ENCODE results near the gene SH2D3C. TPM values are rescaled to one million over a fixed set of nuclear protein-coding genes. Genes with fewer than 3 reads are reported as not detected.

The SH2D3C gene
- total RNA-seq, 1 donor from 2014 or later, result 5.8 TPM

DNA sequence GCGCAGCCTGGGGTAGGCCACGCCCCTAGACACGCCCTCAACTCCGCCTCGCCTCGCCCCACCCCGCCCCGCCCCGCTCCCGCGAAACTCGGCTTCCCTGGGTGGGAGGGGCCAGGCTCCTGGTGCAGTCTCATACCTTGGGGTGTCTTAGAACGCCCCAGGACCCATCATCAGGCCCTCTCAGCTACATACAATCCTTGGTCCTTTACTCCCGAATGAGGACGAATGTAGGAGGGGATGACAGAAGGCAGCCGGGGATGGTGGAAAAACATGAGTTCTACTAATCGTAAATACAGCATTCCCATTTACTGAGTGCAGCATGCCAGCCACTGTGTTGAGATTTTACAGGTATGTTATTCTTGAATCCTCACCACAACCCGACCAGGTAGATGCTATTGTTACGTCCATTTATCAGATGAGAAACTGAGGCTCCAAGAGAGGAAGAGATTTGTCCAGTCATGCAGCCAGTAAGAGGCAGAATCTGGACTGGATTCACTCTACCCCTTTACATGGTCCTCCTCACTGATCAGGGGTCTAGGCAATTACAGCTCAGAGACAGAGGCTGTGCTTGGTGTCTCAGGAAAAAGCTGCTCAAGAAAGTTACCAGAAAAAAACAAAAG lies 6.8 kb downstream of the SH2D3C start:
- Mint-ChIP-seq H3K27me3 (ENCODE audit: low read depth, unreplicated experiment) (peaks cover 6% of the 10 kb centered on the region), H3K4me1 (ENCODE audit: low read depth, unreplicated experiment) (peaks cover 20% of the 10 kb centered on the region)

DNA sequence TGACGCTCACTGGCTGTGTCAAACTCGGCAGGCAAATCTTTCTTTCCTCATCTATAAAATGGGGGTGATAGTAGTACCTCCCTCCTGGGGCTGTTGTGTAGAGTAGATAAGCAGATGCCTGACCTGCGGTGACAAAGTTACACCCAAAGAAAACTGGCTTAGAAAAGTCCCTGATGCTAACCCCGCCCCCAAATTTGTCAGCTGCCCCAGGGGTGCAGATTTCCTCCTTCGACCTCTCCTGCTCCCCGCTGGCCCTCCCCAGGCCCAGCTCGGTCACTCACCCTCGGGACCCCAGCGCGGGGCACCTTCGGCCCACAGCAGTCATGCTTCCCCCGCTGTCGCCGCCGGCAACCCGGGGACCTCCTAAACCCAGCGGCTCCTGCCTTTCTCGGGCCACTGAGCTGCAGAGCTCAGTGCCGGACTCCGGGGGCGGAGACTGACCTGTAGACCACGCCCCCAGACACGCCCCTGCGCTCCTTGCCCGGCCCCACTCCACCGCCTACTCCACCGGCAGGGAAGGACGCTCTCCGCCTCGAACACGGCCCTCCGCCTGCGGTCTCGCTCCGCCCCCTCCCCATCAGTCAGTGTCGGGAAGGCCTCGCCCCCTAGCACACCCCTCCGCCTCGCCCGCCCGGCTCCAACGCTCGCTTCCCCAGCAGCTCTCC lies 7.4 kb downstream of the SH2D3C start:
- Histone ChIP-seq H3K9me3 (ENCODE audit: insufficient read depth, low read depth, low read length) (no peaks in the 10 kb centered on the region), H3K27me3 (ENCODE audit: insufficient read depth, low read length) (no peaks in the 10 kb centered on the region), H3K27ac (ENCODE audit: low read depth, low read length) (peak overlapping the region; percentile 33), H2AFZ (ENCODE audit: low read depth, low read length) (peak overlapping the region; percentile 69), H3K36me3 (ENCODE audit: insufficient read depth, low read length) (no peaks in the 10 kb centered on the region), H3K4me1 (ENCODE audit: insufficient read depth, low read length) (peaks cover 25% of the 10 kb centered on the region), H3K79me2 (ENCODE audit: insufficient read depth, low read length) (no peaks in the 10 kb centered on the region), H3K4me3 (ENCODE audit: insufficient read depth, low read depth, low read length) (peak overlapping the region; percentile 56), H3K9ac (ENCODE audit: low read length) (peak overlapping the region; percentile 42), H4K20me1 (ENCODE audit: insufficient read depth, low read length) (no peaks in the 10 kb centered on the region), H3K4me2 (ENCODE audit: low read length) (peak overlapping the region; percentile 87)
- Mint-ChIP-seq H3K27ac (ENCODE audit: unreplicated experiment) (no peak overlapping the region), H3K36me3 (ENCODE audit: low read depth, unreplicated experiment) (peaks cover 6% of the 10 kb centered on the region), H3K4me3 (ENCODE audit: unreplicated experiment) (peak overlapping the region; percentile 86), H3K9me3 (ENCODE audit: unreplicated experiment) (peaks cover 1% of the 10 kb centered on the region), H3K4me1 (ENCODE audit: low read depth, unreplicated experiment) (peaks cover 20% of the 10 kb centered on the region), H3K27me3 (ENCODE audit: low read depth, unreplicated experiment) (peaks cover 6% of the 10 kb centered on the region)
- no peak for FAIRE-seq
- TF ChIP-seq EZH2 (IDR thresholded peaks at IDR 0.05; ENCODE audit: insufficient read depth, low read length), result no peak
- TF ChIP-seq, protein P1, sequence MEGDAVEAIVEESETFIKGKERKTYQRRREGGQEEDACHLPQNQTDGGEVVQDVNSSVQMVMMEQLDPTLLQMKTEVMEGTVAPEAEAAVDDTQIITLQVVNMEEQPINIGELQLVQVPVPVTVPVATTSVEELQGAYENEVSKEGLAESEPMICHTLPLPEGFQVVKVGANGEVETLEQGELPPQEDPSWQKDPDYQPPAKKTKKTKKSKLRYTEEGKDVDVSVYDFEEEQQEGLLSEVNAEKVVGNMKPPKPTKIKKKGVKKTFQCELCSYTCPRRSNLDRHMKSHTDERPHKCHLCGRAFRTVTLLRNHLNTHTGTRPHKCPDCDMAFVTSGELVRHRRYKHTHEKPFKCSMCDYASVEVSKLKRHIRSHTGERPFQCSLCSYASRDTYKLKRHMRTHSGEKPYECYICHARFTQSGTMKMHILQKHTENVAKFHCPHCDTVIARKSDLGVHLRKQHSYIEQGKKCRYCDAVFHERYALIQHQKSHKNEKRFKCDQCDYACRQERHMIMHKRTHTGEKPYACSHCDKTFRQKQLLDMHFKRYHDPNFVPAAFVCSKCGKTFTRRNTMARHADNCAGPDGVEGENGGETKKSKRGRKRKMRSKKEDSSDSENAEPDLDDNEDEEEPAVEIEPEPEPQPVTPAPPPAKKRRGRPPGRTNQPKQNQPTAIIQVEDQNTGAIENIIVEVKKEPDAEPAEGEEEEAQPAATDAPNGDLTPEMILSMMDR (IDR thresholded peaks at IDR 0.05; ENCODE audit: insufficient read depth, low read depth, low read length), result no peak
- peak; percentile 92 for DNase-seq (ENCODE audit: low read depth)

More for the DNA sequence above, 6.8 kb downstream of the SH2D3C start:
- H3K9me3 ChIP-seq (ENCODE audit: insufficient read depth, low read depth, low read length), result no peaks in the 10 kb centered on the region
- no peak for TF ChIP-seq EZH2 (IDR thresholded peaks at IDR 0.05; ENCODE audit: insufficient read depth, low read length)
- TF ChIP-seq, protein P1 (IDR thresholded peaks at IDR 0.05; ENCODE audit: insufficient read depth, low read depth, low read length), result no peak
- H3K4me3 ChIP-seq (ENCODE audit: insufficient read depth, low read depth, low read length), result peak overlapping the region; percentile 25
- DNase-seq (ENCODE audit: low read depth), result no peak
- H3K4me1 ChIP-seq (ENCODE audit: insufficient read depth, low read length), result peaks cover 25% of the 10 kb centered on the region
- H4K20me1 ChIP-seq (ENCODE audit: insufficient read depth, low read length), result no peaks in the 10 kb centered on the region
- H3K27me3 ChIP-seq (ENCODE audit: insufficient read depth, low read length), result no peaks in the 10 kb centered on the region
- Mint-ChIP-seq H3K4me3 (ENCODE audit: unreplicated experiment) (peak overlapping the region; percentile 86), H3K27ac (ENCODE audit: unreplicated experiment) (no peak overlapping the region), H3K36me3 (ENCODE audit: low read depth, unreplicated experiment) (peaks cover 2% of the 10 kb centered on the region), H3K9me3 (ENCODE audit: unreplicated experiment) (no peaks in the 10 kb centered on the region)
- peak overlapping the region; percentile 67 for H2AFZ ChIP-seq (ENCODE audit: low read depth, low read length)
- H3K9ac ChIP-seq (ENCODE audit: low read length), result peak overlapping the region; percentile 16
- no peak for FAIRE-seq
- peak overlapping the region; percentile 87 for H3K4me2 ChIP-seq (ENCODE audit: low read length)
- H3K79me2 ChIP-seq (ENCODE audit: insufficient read depth, low read length), result no peaks in the 10 kb centered on the region
- no peaks in the 10 kb centered on the region for H3K36me3 ChIP-seq (ENCODE audit: insufficient read depth, low read length)
- no peak overlapping the region for H3K27ac ChIP-seq (ENCODE audit: low read depth, low read length)

DNA sequence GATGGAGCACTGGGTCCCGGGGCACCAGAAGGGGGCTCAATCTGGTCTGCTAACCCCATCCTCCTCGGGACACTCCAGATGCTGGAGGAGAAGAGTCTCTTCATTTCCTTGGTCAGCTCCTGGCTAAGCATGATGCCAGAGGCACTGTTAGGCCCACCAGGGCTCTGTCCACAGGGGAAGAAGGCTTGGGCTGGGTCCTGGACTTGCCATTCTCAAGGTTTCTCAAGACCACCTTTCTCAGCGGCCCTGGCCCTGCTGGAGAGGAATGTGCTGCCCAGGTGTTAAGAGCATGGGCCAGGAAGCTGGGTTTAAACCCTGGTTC lies 7.9 kb downstream of the SH2D3C start:
- Mint-ChIP-seq H3K36me3 (ENCODE audit: low read depth, unreplicated experiment) (peaks cover 7% of the 10 kb centered on the region), H3K27me3 (ENCODE audit: low read depth, unreplicated experiment) (peaks cover 6% of the 10 kb centered on the region), H3K4me3 (ENCODE audit: unreplicated experiment) (peak overlapping the region; percentile 86), H3K27ac (ENCODE audit: unreplicated experiment) (no peak overlapping the region), H3K4me1 (ENCODE audit: low read depth, unreplicated experiment) (peaks cover 20% of the 10 kb centered on the region), H3K9me3 (ENCODE audit: unreplicated experiment) (peaks cover 2% of the 10 kb centered on the region)
- Histone ChIP-seq H3K9me3 (ENCODE audit: insufficient read depth, low read depth, low read length) (no peaks in the 10 kb centered on the region), H3K36me3 (ENCODE audit: insufficient read depth, low read length) (no peaks in the 10 kb centered on the region), H3K27ac (ENCODE audit: low read depth, low read length) (peak overlapping the region; percentile 33), H3K9ac (ENCODE audit: low read length) (peak overlapping the region; percentile 42), H3K4me2 (ENCODE audit: low read length) (peak overlapping the region; percentile 87), H3K4me1 (ENCODE audit: insufficient read depth, low read length) (peaks cover 25% of the 10 kb centered on the region), H3K27me3 (ENCODE audit: insufficient read depth, low read length) (no peaks in the 10 kb centered on the region), H3K79me2 (ENCODE audit: insufficient read depth, low read length) (no peaks in the 10 kb centered on the region), H2AFZ (ENCODE audit: low read depth, low read length) (no peak overlapping the region), H3K4me3 (ENCODE audit: insufficient read depth, low read depth, low read length) (peak overlapping the region; percentile 56), H4K20me1 (ENCODE audit: insufficient read depth, low read length) (no peaks in the 10 kb centered on the region)
- no peak for FAIRE-seq
- TF ChIP-seq EZH2 (IDR thresholded peaks at IDR 0.05; ENCODE audit: insufficient read depth, low read length), result no peak
- TF ChIP-seq, protein P1 (IDR thresholded peaks at IDR 0.05; ENCODE audit: insufficient read depth, low read depth, low read length), result no peak
- DNase-seq (ENCODE audit: low read depth), result no peak

Measured in astrocyte (in vitro differentiated cells and primary cell).